K562 (cell line): ENCODE results near the gene DHRS13. TPM values are rescaled to one million over a fixed set of nuclear protein-coding genes. Genes with fewer than 3 reads are reported as not detected.

Experiments
- ARID1B ChIP-seq: fragments of 450-650 bp; IDR thresholded peaks from 2 replicates; pipeline ENCODE4 v1.6.1; 2016; ENCODE audit warnings: antibody characterized with exemption, mild to moderate bottlenecking, inconsistent platforms
- CEBPG ChIP-seq, 3 experiments: fragments of 200-800 bp in 1 of 3; sonication (Bioruptor generic) in 1 of 3; sonication (generic) in 1 of 3; formaldehyde crosslinking in 1 of 3; IDR thresholded peaks in 2 of 3; conservative IDR thresholded peaks in 1 of 3; 2 replicates each; pipeline versions ENCODE4 v1.6.1 to v1.8.0; 2016 to 2022; ENCODE audit warnings: missing compliant biosample characterization in 2 of 3, missing genetic modification characterization in 2 of 3, mild to moderate bottlenecking in 1 of 3, missing genetic modification reagents in 1 of 3
- CHD4 ChIP-seq: fragments of 200-600 bp; sonication (generic); IDR thresholded peaks from 3 replicates; pipeline ENCODE4 v1.6.1; 2012; ENCODE audit warnings: low read depth, mild to moderate bottlenecking, mixed read lengths, low read length, inconsistent platforms; ENCODE audit not compliant: insufficient read depth, insufficient replicate concordance, poor library complexity, severe bottlenecking
- DACH1 ChIP-seq: fragments of 450-650 bp; IDR thresholded peaks from 2 replicates; pipeline ENCODE4 v1.6.1; 2018; ENCODE audit not compliant: partially characterized antibody
- FOXK2 ChIP-seq, 2 experiments: fragments of 450-650 bp; IDR thresholded peaks in 1 of 2; conservative IDR thresholded peaks in 1 of 2; 2 replicates each; pipeline ENCODE4 v1.6.1; 2016; ENCODE audit warnings: low read depth in 2 of 2, mild to moderate bottlenecking in 1 of 2
- HDAC1 ChIP-seq, 2 experiments: fragments of 450-650 bp; IDR thresholded peaks; 2 replicates each; pipeline ENCODE4 v1.6.1; 2016 to 2017; ENCODE audit warnings: inconsistent platforms in 1 of 2, mild to moderate bottlenecking in 1 of 2, moderate library complexity in 1 of 2
- HOXB6 ChIP-seq: fragments of 250-450 bp; sonication (Bioruptor Pico); IDR thresholded peaks from 2 replicates; pipeline ENCODE4 v1.5.1; 2022; ENCODE audit warnings: mild to moderate bottlenecking, borderline replicate concordance
- KDM5B ChIP-seq: fragments of 200-600 bp; sonication (generic); IDR thresholded peaks from 2 replicates; pipeline ENCODE4 v1.6.1; 2012; ENCODE audit warnings: low read depth, mild to moderate bottlenecking, moderate library complexity, low read length, control low read depth, inconsistent platforms; ENCODE audit not compliant: insufficient replicate concordance
- MAFG ChIP-seq: fragments of 450-650 bp; conservative IDR thresholded peaks from 2 replicates; pipeline ENCODE4 v1.6.1; 2016; ENCODE audit warnings: missing genetic modification characterization, missing compliant biosample characterization
- NRF1 ChIP-seq, 2 experiments: fragments of 450-650 bp; IDR thresholded peaks in 1 of 2; conservative IDR thresholded peaks in 1 of 2; 2 replicates each; pipeline ENCODE4 v1.6.1; 2014; ENCODE audit warnings: mild to moderate bottlenecking in 2 of 2
- PRPF4 ChIP-seq: fragments of 200-400 bp; formaldehyde crosslinking; IDR thresholded peaks from one replicate; pipeline ENCODE4 v1.6.1; 2017; ENCODE audit warnings: low read length, low read depth, mild to moderate bottlenecking; ENCODE audit not compliant: insufficient read depth, poor library complexity, severe bottlenecking
- RBM22 ChIP-seq: fragments of 200-400 bp; formaldehyde crosslinking; IDR thresholded peaks from 2 replicates; pipeline ENCODE4 v1.6.1; 2018; ENCODE audit warnings: low read length, low read depth; ENCODE audit not compliant: poor library complexity, severe bottlenecking
- TAF9B ChIP-seq: fragments of 450-650 bp; IDR thresholded peaks from 2 replicates; pipeline ENCODE4 v1.6.1; 2018; ENCODE audit warnings: mild to moderate bottlenecking; ENCODE audit not compliant: partially characterized antibody
- TBL1XR1 ChIP-seq, 2 experiments: IDR thresholded peaks; 2 replicates each; pipeline ENCODE4 v1.6.1; 2012; ENCODE audit warnings: improper control_type of control experiment in 2 of 2, low read length in 2 of 2, mild to moderate bottlenecking in 1 of 2
- ZBED1 ChIP-seq: IDR thresholded peaks from 2 replicates; pipeline ENCODE4 v1.6.1; 2014
- ZNF165 ChIP-seq: fragments of 250-450 bp; sonication (Bioruptor Pico); IDR thresholded peaks from 2 replicates; pipeline ENCODE4 v1.4.0; 2020; ENCODE audit warnings: borderline replicate concordance
- ZNF23 ChIP-seq: fragments of 250-450 bp; sonication (Bioruptor Pico); IDR thresholded peaks from 2 replicates; pipeline ENCODE4 v1.4.0; 2020; ENCODE audit warnings: mild to moderate bottlenecking
- ZNF24 ChIP-seq: fragments of 450-650 bp; IDR thresholded peaks from 2 replicates; pipeline ENCODE4 v1.6.1; 2016
- ZNF444 ChIP-seq: fragments of 250-450 bp; sonication (Bioruptor Pico); IDR thresholded peaks from 2 replicates; pipeline ENCODE4 v1.4.0; 2020; ENCODE audit warnings: mild to moderate bottlenecking, moderate library complexity
- polyA plus RNA-seq, 8 experiments: library from polyadenylated mRNA; depleted of rRNA in 4 of 8; stranded (reverse) in 5 of 8; unstranded in 3 of 8; fragments of >200 nt; fragmentation: Nextera tagmentation in 2 of 8; fragmentation: Illumina TruSeq in 1 of 8; extraction: Ambion mirVana in 2 of 8; extraction: Trizol in 1 of 8; gene quantifications; 2 replicates each; pipeline versions ENCODE4 v1.2.1 to v1.2.3, GENCODE V29; 2011 to 2014; ENCODE audit warnings: inconsistent platforms in 1 of 8, missing spikeins in 1 of 8
- total RNA-seq, 7 experiments: library from RNA; depleted of rRNA in 6 of 7; stranded (reverse); fragments of >200 nt in 6 of 7; fragmentation: Illumina TruSeq in 2 of 7; extraction: Trizol in 2 of 7; gene quantifications; 2 replicates each; pipeline versions ENCODE4 v1.2.1 to v1.2.3, GENCODE V29; 2011 to 2021; ENCODE audit warnings: low replicate concordance in 1 of 7
- TF ChIP-seq, protein P1 (sequence below), 2 experiments: fragments of 250-450 bp in 1 of 2; fragments of 450-650 bp in 1 of 2; sonication (Bioruptor Pico) in 1 of 2; IDR thresholded peaks; 2 replicates each; pipeline versions ENCODE4 v1.6.1 to v1.8.0; 2016 to 2021; ENCODE audit warnings: mild to moderate bottlenecking in 2 of 2, moderate library complexity in 2 of 2, missing compliant biosample characterization in 1 of 2, missing genetic modification characterization in 1 of 2
- TF ChIP-seq, protein P2 (sequence below): fragments of 250-450 bp; sonication (Bioruptor Pico); IDR thresholded peaks from 2 replicates; pipeline ENCODE4 v1.4.0; 2020; ENCODE audit warnings: mild to moderate bottlenecking, moderate library complexity
- TF ChIP-seq, protein P3 (sequence below): fragments of 450-650 bp; formaldehyde crosslinking; conservative IDR thresholded peaks from 2 replicates; pipeline ENCODE4 v1.4.0; 2022; ENCODE audit warnings: mild to moderate bottlenecking, missing genetic modification characterization

The DHRS13 gene
- total and polyA plus RNA-seq, 9 of the 15 experiments (the other 6 are each of a cell fraction or from before 2014, with no cell fraction given), result 0.32 to 52.3 (median 34.3) TPM; not detected in 1

DNA sequence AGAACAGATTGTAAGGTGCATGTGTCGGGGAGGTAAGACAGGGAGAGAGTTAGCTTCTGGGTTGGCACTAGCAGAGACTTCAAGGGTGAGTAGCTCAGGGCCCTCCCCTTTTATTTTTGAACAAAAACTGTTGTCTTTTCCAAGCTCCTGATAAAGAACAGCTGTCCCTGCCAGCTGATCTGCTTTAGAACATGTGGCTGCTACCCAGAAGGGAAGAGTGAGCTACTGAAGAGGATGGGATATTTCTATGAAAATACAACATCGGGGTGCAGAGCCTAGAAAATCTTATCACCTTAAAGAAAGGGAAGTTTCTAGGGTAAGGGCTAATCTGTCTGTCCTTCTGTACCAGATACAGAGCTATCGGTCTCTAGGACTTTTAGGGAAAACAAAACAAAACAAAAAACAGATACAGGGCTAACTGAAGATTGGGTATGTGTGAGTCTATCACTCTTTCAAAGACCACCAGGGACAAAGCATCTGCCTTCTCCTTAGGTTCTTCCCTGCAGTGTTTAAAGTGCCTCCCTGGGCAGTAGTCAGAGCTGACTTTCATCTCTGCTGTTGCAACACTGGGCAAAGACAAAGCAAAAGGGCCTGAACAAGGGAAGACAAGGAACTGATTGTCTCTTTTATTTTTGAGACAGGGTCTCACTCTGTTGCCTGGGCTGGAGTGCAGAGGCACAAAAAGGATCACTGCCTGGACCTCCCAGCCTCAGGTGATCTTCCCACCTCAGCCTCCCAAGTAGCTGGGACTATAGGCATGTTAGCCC is 5.0 kb upstream of the DHRS13 start (continued):
- TF ChIP-seq, protein P1, sequence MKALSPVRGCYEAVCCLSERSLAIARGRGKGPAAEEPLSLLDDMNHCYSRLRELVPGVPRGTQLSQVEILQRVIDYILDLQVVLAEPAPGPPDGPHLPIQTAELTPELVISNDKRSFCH (CRISPR knock-in tag; IDR thresholded peaks at IDR 0.05), result no peak
- TF ChIP-seq, protein P1 (tag; IDR thresholded peaks at IDR 0.05), result no peak
- TF ChIP-seq ARID1B (peak; percentile 68), HOXB6 (CRISPR knock-in tag) (no peak), ZNF444 (CRISPR knock-in tag) (no peak), DACH1 (peak; percentile 91), RBM22 (no peak), ZNF23 (CRISPR knock-in tag) (no peak), ZNF165 (CRISPR knock-in tag) (no peak), NRF1 (conservative IDR thresholded peaks at IDR 0.05 in 1 of 2, IDR thresholded peaks at IDR 0.05 in 1 of 2) (no peak), PRPF4 (no peak), ZNF24 (no peak), ZBED1 (0 out of 2 replicates have a peak, but pooled peaks have one; percentile 1), CHD4 (no peak), MAFG (tag) (no peak), CEBPG (CRISPR knock-in tag; IDR thresholded peaks at IDR 0.05) (peak; percentile 38; the same call in 1 of the 2 replicates), CEBPG (tag; conservative IDR thresholded peaks at IDR 0.05 in 1 of 2, IDR thresholded peaks at IDR 0.05 in 1 of 2) (no peak), TAF9B (no peak), FOXK2 (conservative IDR thresholded peaks at IDR 0.05 in 1 of 2, IDR thresholded peaks at IDR 0.05 in 1 of 2; ENCODE audit: low read depth in 2 of 2) (no peak), TBL1XR1 (IDR thresholded peaks at IDR 0.05; ENCODE audit: low read length in 2 of 2) (no peak), HDAC1 (IDR thresholded peaks at IDR 0.05) (peak in 1 of 2 experiments; percentile 63; a peak in 1 of 4 replicates), KDM5B (peak; percentile 10)
- TF ChIP-seq, protein P2, sequence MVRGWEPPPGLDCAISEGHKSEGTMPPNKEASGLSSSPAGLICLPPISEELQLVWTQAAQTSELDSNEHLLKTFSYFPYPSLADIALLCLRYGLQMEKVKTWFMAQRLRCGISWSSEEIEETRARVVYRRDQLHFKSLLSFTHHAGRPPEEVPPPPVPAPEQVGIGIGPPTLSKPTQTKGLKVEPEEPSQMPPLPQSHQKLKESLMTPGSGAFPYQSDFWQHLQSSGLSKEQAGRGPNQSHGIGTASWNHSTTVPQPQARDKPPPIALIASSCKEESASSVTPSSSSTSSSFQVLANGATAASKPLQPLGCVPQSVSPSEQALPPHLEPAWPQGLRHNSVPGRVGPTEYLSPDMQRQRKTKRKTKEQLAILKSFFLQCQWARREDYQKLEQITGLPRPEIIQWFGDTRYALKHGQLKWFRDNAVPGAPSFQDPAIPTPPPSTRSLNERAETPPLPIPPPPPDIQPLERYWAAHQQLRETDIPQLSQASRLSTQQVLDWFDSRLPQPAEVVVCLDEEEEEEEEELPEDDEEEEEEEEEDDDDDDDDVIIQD (CRISPR knock-in tag), result no peak
- TF ChIP-seq, protein P3, sequence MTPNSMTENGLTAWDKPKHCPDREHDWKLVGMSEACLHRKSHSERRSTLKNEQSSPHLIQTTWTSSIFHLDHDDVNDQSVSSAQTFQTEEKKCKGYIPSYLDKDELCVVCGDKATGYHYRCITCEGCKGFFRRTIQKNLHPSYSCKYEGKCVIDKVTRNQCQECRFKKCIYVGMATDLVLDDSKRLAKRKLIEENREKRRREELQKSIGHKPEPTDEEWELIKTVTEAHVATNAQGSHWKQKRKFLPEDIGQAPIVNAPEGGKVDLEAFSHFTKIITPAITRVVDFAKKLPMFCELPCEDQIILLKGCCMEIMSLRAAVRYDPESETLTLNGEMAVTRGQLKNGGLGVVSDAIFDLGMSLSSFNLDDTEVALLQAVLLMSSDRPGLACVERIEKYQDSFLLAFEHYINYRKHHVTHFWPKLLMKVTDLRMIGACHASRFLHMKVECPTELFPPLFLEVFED, result no peak
